Panc1 (cell line): ENCODE measurements around the gene HNRNPLL.

Source experiments
- CTCF ChIP-seq: fragments of 450-650 bp; IDR thresholded peaks from 2 replicates; pipeline ENCODE4 v1.5.1; 2017; ENCODE audit warnings: mild to moderate bottlenecking
- POLR2AphosphoS5 ChIP-seq: IDR thresholded peaks from 2 replicates; pipeline ENCODE4 v1.6.1; 2012; ENCODE audit warnings: mild to moderate bottlenecking, low read depth, low read length, moderate library complexity
- SIN3A ChIP-seq: IDR thresholded peaks from 2 replicates; pipeline ENCODE4 v1.6.1; 2012; ENCODE audit warnings: low read depth, mild to moderate bottlenecking, low read length, moderate library complexity, borderline replicate concordance; ENCODE audit not compliant: insufficient read depth
- TF ChIP-seq, protein P1 (sequence below), 2 experiments: IDR thresholded peaks; 2 replicates each; pipeline ENCODE4 v1.6.1; 2011 to 2012; ENCODE audit warnings: low read depth in 2 of 2, control low read depth in 1 of 2, low read length in 1 of 2, mild to moderate bottlenecking in 1 of 2, moderate library complexity in 1 of 2; ENCODE audit not compliant: insufficient read depth in 1 of 2

- TF ChIP-seq CTCF (no peak), POLR2AphosphoS5 (no peak), SIN3A (no peak)
- TF ChIP-seq, protein P1, sequence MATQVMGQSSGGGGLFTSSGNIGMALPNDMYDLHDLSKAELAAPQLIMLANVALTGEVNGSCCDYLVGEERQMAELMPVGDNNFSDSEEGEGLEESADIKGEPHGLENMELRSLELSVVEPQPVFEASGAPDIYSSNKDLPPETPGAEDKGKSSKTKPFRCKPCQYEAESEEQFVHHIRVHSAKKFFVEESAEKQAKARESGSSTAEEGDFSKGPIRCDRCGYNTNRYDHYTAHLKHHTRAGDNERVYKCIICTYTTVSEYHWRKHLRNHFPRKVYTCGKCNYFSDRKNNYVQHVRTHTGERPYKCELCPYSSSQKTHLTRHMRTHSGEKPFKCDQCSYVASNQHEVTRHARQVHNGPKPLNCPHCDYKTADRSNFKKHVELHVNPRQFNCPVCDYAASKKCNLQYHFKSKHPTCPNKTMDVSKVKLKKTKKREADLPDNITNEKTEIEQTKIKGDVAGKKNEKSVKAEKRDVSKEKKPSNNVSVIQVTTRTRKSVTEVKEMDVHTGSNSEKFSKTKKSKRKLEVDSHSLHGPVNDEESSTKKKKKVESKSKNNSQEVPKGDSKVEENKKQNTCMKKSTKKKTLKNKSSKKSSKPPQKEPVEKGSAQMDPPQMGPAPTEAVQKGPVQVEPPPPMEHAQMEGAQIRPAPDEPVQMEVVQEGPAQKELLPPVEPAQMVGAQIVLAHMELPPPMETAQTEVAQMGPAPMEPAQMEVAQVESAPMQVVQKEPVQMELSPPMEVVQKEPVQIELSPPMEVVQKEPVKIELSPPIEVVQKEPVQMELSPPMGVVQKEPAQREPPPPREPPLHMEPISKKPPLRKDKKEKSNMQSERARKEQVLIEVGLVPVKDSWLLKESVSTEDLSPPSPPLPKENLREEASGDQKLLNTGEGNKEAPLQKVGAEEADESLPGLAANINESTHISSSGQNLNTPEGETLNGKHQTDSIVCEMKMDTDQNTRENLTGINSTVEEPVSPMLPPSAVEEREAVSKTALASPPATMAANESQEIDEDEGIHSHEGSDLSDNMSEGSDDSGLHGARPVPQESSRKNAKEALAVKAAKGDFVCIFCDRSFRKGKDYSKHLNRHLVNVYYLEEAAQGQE (IDR thresholded peaks at IDR 0.05; ENCODE audit: insufficient read depth in 1 of 2, low read depth in 2 of 2, low read length in 1 of 2) = no peak
Observed at GRCh38 chr2:38551171-38551570, 51.6 kb downstream of the HNRNPLL start.
